ENCODE data around the gene DCAF7. TPM values are rescaled to one million over a fixed set of nuclear protein-coding genes. Genes with fewer than 3 reads are reported as not detected.

Gene DCAF7
- polyA plus RNA-seq, 3 donors: 41.9 to 89.4 (median 58.1) TPM

- WGBS (ENCODE audit: insufficient coverage): 89% methylated on average over 1 of the region's 1 CpG
- peaks cover 3 to 14% (median 8%) of the 10 kb centered on the region in 3 donors for H3K27me3 Mint-ChIP-seq (ENCODE audit: low read depth in 3 of 3)
- Histone ChIP-seq H3K4me1 (ENCODE audit: control insufficient read depth in 1 of 2, insufficient read depth in 2 of 2, low read length in 2 of 2) (no peaks in the 10 kb centered on the region), H2AFZ (ENCODE audit: insufficient read depth, low read depth, low read length, poor library complexity, severe bottlenecking) (no peak overlapping the region), H3K9me3 (replicated peaks in 1 of 2; ENCODE audit: control insufficient read depth in 1 of 2, insufficient read depth in 1 of 2, low read length in 2 of 2) (no peaks in the 10 kb centered on the region), H3K4me2 (replicated peaks; ENCODE audit: extremely low read depth, low read length, poor library complexity, severe bottlenecking) (no peak overlapping the region), H3K27me3 (ENCODE audit: control insufficient read depth in 2 of 2, insufficient read depth in 2 of 2, low read length in 2 of 2) (no peaks in the 10 kb centered on the region), H3K36me3 (replicated peaks in 1 of 2; ENCODE audit: control insufficient read depth in 1 of 2, insufficient read depth in 2 of 2, low read length in 2 of 2) (no peaks in the 10 kb centered on the region), H3K4me3 (replicated peaks in 1 of 3; ENCODE audit: low read depth in 2 of 3, low read length in 3 of 3) (no peak overlapping the region), H3K27ac (ENCODE audit: low read depth in 1 of 2, low read length in 2 of 2) (no peak overlapping the region), H4K20me1 (ENCODE audit: insufficient read depth, low read length) (no peaks in the 10 kb centered on the region), H3K79me2 (ENCODE audit: insufficient read depth, low read length) (no peaks in the 10 kb centered on the region), H3K9ac (ENCODE audit: insufficient read depth, low read length, poor library complexity, severe bottlenecking) (no peak overlapping the region)
- no peak overlapping the region for H3K4me3 Mint-ChIP-seq
- no peak for DNase-seq
- H3K9me3 Mint-ChIP-seq: peaks cover 0 to 4% (median 0%) of the 10 kb centered on the region in 7 donors
- intact Hi-C loops (cut with micrococcal nuclease): no loop called here
- H3K36me3 Mint-ChIP-seq: no peaks in the 10 kb centered on the region
- no peak for TF ChIP-seq CTCF (IDR thresholded peaks at IDR 0.05)
- H3K4me1 Mint-ChIP-seq: no peaks in the 10 kb centered on the region
- H3K27ac Mint-ChIP-seq: no peak overlapping the region
Observed at GRCh38 chr17:63515426-63515825, 34.9 kb upstream of the DCAF7 start.

- no peaks in the 10 kb centered on the region for H4K20me1 ChIP-seq (ENCODE audit: insufficient read depth, low read length)
- Mint-ChIP-seq H3K27ac (peak overlapping the region in 1 of 7 donors; percentile 3), H3K9me3 (peaks cover 0 to 4% (median 0%) of the 10 kb centered on the region in 7 donors), H3K36me3 (no peaks in the 10 kb centered on the region), H3K27me3 (ENCODE audit: low read depth in 3 of 3) (peaks cover 6 to 19% (median 11%) of the 10 kb centered on the region in 3 donors), H3K4me1 (no peaks in the 10 kb centered on the region), H3K4me3 (no peak overlapping the region)
- H3K9ac ChIP-seq (ENCODE audit: insufficient read depth, low read length, poor library complexity, severe bottlenecking): no peak overlapping the region
- no peak overlapping the region for H3K4me3 ChIP-seq (replicated peaks in 1 of 3; ENCODE audit: low read depth in 2 of 3, low read length in 3 of 3)
- H2AFZ ChIP-seq (ENCODE audit: insufficient read depth, low read depth, low read length, poor library complexity, severe bottlenecking): no peak overlapping the region
- intact Hi-C loops (cut with micrococcal nuclease): no loop called here
- H3K9me3 ChIP-seq (replicated peaks in 1 of 2; ENCODE audit: control insufficient read depth in 1 of 2, insufficient read depth in 1 of 2, low read length in 2 of 2): no peaks in the 10 kb centered on the region
- H3K4me2 ChIP-seq (replicated peaks; ENCODE audit: extremely low read depth, low read length, poor library complexity, severe bottlenecking): no peak overlapping the region
- 72% methylated on average over 4 of the region's 6 CpGs for WGBS (ENCODE audit: insufficient coverage)
- no peak for TF ChIP-seq CTCF (IDR thresholded peaks at IDR 0.05)
- DNase-seq: peak in 1 of 3 donors; percentile 36
- no peak overlapping the region for H3K27ac ChIP-seq (ENCODE audit: low read depth in 1 of 2, low read length in 2 of 2)
- no peaks in the 10 kb centered on the region for H3K79me2 ChIP-seq (ENCODE audit: insufficient read depth, low read length)
- H3K4me1 ChIP-seq (ENCODE audit: control insufficient read depth in 1 of 2, insufficient read depth in 2 of 2, low read length in 2 of 2): no peaks in the 10 kb centered on the region
- H3K27me3 ChIP-seq (ENCODE audit: control insufficient read depth in 2 of 2, insufficient read depth in 2 of 2, low read length in 2 of 2): no peaks in the 10 kb centered on the region
- no peaks in the 10 kb centered on the region for H3K36me3 ChIP-seq (replicated peaks in 1 of 2; ENCODE audit: control insufficient read depth in 1 of 2, insufficient read depth in 2 of 2, low read length in 2 of 2)
Observed at GRCh38 chr17:63516910-63517824, 33.1 kb upstream of the DCAF7 start.

All from CD14-positive monocyte (primary cell).